PC-9 (cell line): Measurements from ENCODE around the gene ALK. TPM values are rescaled to one million over a fixed set of nuclear protein-coding genes. Genes with fewer than 3 reads are reported as not detected.

ENCODE experiments used
- BruUV-seq: library from RNA; stranded (reverse); fragments of 400-500 nt; replicated peaks from 2 replicates; lab custom pipeline; 2021; lab: Mats Ljungman, UMichigan
- CTCF ChIA-PET: fragments of 300-600 bp; sonication (Branson Sonifier 250); formaldehyde crosslinking; loops from one replicate; lab custom pipeline; 2022; ENCODE audit warnings: antibody characterized with exemption; lab: Charles Lee
- POLR2A ChIA-PET: fragments of 300-600 bp; sonication (Branson Sonifier 250); formaldehyde crosslinking; loops from one replicate; lab custom pipeline; 2022; ENCODE audit warnings: antibody characterized with exemption; ENCODE audit not compliant: unreplicated experiment; lab: Charles Lee
- DNase-seq, 2 experiments: peaks; one replicate each; pipeline versions ENCODE4 v3.0.0 to v3.0.0-alpha.2; 2015 to 2022; ENCODE audit warnings: mixed read lengths in 1 of 2
- H2AFZ ChIP-seq: fragments of 200-600 bp; sonication (generic); 2 replicates; pipeline ENCODE4 v1.8.1; 2017; ENCODE audit warnings: antibody characterized with exemption
- H3F3A ChIP-seq: fragments of 200-600 bp; sonication (generic); 2 replicates; pipeline ENCODE4 v1.8.1; 2017; ENCODE audit warnings: antibody characterized with exemption, mild to moderate bottlenecking, low read depth; ENCODE audit not compliant: insufficient read depth
- H3K27ac ChIP-seq: fragments of 200-600 bp; sonication (generic); 2 replicates; pipeline ENCODE4 v1.6.1; 2016; ENCODE audit warnings: mixed run types
- H3K27me3 ChIP-seq: fragments of 200-600 bp; sonication (generic); 2 replicates; pipeline ENCODE4 v1.6.1; 2016; ENCODE audit warnings: low read depth, mixed run types; ENCODE audit not compliant: insufficient read depth
- H3K36me3 ChIP-seq: fragments of 200-600 bp; sonication (generic); 2 replicates; pipeline ENCODE4 v1.6.1; 2016; ENCODE audit warnings: low read depth, mixed run types
- H3K4me1 ChIP-seq: fragments of 200-600 bp; sonication (generic); replicated peaks from 2 replicates; pipeline ENCODE4 v1.6.1; 2016; ENCODE audit warnings: mixed run types; ENCODE audit not compliant: insufficient read depth
- H3K4me2 ChIP-seq: fragments of 200-600 bp; sonication (generic); 2 replicates; pipeline ENCODE4 v1.6.1; 2017; ENCODE audit warnings: mixed run types
- H3K4me3 ChIP-seq: fragments of 200-600 bp; sonication (generic); 2 replicates; pipeline ENCODE4 v1.6.1; 2016; ENCODE audit warnings: mixed run types
- H3K79me2 ChIP-seq: fragments of 200-600 bp; sonication (generic); 2 replicates; pipeline ENCODE4 v1.6.1; 2017; ENCODE audit warnings: low read depth, mixed run types
- H3K9me2 ChIP-seq: fragments of 200-600 bp; sonication (generic); 2 replicates; pipeline ENCODE4 v1.8.1; 2017; ENCODE audit warnings: mild to moderate bottlenecking; ENCODE audit not compliant: insufficient read depth
- H3K9me3 ChIP-seq: fragments of 200-600 bp; sonication (generic); 2 replicates; pipeline ENCODE4 v1.8.1; 2016; ENCODE audit warnings: low read depth; ENCODE audit not compliant: insufficient read depth
- H4K20me1 ChIP-seq: fragments of 200-600 bp; sonication (generic); 2 replicates; pipeline ENCODE4 v1.8.1; 2017; ENCODE audit not compliant: insufficient read depth
- CTCF ChIP-seq: fragments of 200-600 bp; sonication (generic); conservative IDR thresholded peaks from 2 replicates; pipeline ENCODE4 v1.6.1; 2017; ENCODE audit warnings: mixed run types, antibody characterized with exemption, mild to moderate bottlenecking, moderate library complexity
- EZH2 ChIP-seq: fragments of 200-600 bp; sonication (generic); IDR thresholded peaks from 2 replicates; pipeline ENCODE4 v1.8.0; 2017; ENCODE audit warnings: antibody characterized with exemption, low read depth
- intact Hi-C: fragments of 100-400 bp; cut with micrococcal nuclease; formaldehyde crosslinking; loops from one replicate; pipeline ENCODE4 v1.10.0; 2022; ENCODE audit not compliant: unreplicated experiment
- total RNA-seq: library from RNA; stranded (reverse); gene quantifications from 2 replicates; pipeline ENCODE4 v1.2.3, GENCODE V29; 2021

Gene ALK
- total RNA-seq, 1 experiment from 2014 or later: not detected

- no peak for DNase-seq
- Histone ChIP-seq H2AFZ (no peak overlapping the region), H3F3A (no peaks in the 10 kb centered on the region), H3K79me2 (no peaks in the 10 kb centered on the region), H3K4me1 (no peaks in the 10 kb centered on the region), H3K4me3 (no peak overlapping the region), H3K4me2 (no peak overlapping the region), H3K27ac (no peak overlapping the region), H3K9me3 (no peaks in the 10 kb centered on the region), H4K20me1 (no peaks in the 10 kb centered on the region), H3K36me3 (no peaks in the 10 kb centered on the region), H3K27me3 (peaks cover 87% of the 10 kb centered on the region), H3K9me2 (no peaks in the 10 kb centered on the region)
- ChIA-PET POLR2A (no interaction called here), CTCF (no interaction called here)
- intact Hi-C loops: no loop called here
- BruUV-seq: no TSS peak
- TF ChIP-seq EZH2 (no peak), CTCF (no peak)
Measured at GRCh38 chr2:29816651-29817050, 104.7 kb downstream of the ALK start.

DNA sequence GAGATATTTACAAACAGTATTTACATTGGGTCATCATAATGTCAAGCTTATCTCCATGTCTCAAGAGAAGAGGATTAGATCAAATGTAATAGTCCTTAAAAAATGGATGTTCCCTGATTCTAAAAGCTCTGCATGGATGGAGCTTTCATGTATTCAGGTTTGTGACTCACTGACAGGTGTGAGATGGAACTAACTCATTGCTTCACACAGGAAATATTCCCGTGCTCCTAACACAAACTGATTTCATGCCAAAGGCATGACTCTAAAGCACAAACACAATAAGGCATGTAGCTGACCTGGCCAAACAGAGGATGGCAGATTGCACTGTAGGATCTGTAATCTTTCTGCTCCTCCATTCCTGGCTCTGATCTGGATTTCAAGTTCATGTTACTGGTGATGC lies 110.0 kb downstream of the ALK start:
- no peaks in the 10 kb centered on the region for H3K9me3 ChIP-seq
- H3K36me3 ChIP-seq: no peaks in the 10 kb centered on the region
- ChIA-PET CTCF (no interaction called here), POLR2A (no interaction called here)
- no peak overlapping the region for H3K4me2 ChIP-seq
- TF ChIP-seq EZH2 (no peak), CTCF (no peak)
- no peak overlapping the region for H2AFZ ChIP-seq
- no TSS peak for BruUV-seq
- H3K27ac ChIP-seq: no peak overlapping the region
- H4K20me1 ChIP-seq: peaks cover 3% of the 10 kb centered on the region; the same call in 1 of the 2 replicates
- no peaks in the 10 kb centered on the region for H3K79me2 ChIP-seq
- peaks cover 64% of the 10 kb centered on the region for H3K27me3 ChIP-seq
- no peaks in the 10 kb centered on the region for H3K4me1 ChIP-seq
- no peaks in the 10 kb centered on the region for H3K9me2 ChIP-seq
- H3K4me3 ChIP-seq: no peak overlapping the region
- no peak for DNase-seq
- intact Hi-C loops: no loop called here
- H3F3A ChIP-seq: no peaks in the 10 kb centered on the region

- Histone ChIP-seq H3K27ac (no peak overlapping the region), H3F3A (no peaks in the 10 kb centered on the region), H3K36me3 (no peaks in the 10 kb centered on the region), H2AFZ (no peak overlapping the region), H3K4me1 (no peaks in the 10 kb centered on the region), H3K9me2 (no peaks in the 10 kb centered on the region), H3K27me3 (peaks cover 64% of the 10 kb centered on the region), H3K79me2 (no peaks in the 10 kb centered on the region), H3K4me3 (no peak overlapping the region), H3K9me3 (no peaks in the 10 kb centered on the region), H3K4me2 (no peak overlapping the region), H4K20me1 (peaks cover 3% of the 10 kb centered on the region; the same call in 1 of the 2 replicates)
- intact Hi-C loops: no loop called here
- DNase-seq: no peak
- CTCF ChIA-PET: no interaction called here
- POLR2A ChIA-PET: no interaction called here
- TF ChIP-seq EZH2 (no peak), CTCF (no peak)
- no TSS peak for BruUV-seq
Measured at GRCh38 chr2:29810956-29811355, 110.4 kb downstream of the ALK start.
